ENCODE measurements around the gene ITGB7. TPM values are rescaled to one million over a fixed set of nuclear protein-coding genes. Genes with fewer than 3 reads are reported as not detected.

The ITGB7 gene
- total and polyA plus RNA-seq, 3 donors from 2014 or later = 0.24 to 3.7 (median 1.2) TPM

GRCh38 chr12:53185582-53186153 lies 21.4 kb downstream of the ITGB7 start:
- no peaks in the 10 kb centered on the region for H3K27me3 ChIP-seq
- DNase-seq = no peak
- no peak overlapping the region for H3K27ac ChIP-seq
- H3K4me1 ChIP-seq = peaks cover 27% of the 10 kb centered on the region
- intact Hi-C loops (cut with DNase I; ENCODE audit: low total_unique reads) = no loop called here
- H3K4me3 ChIP-seq = no peak overlapping the region
- H3K36me3 ChIP-seq (ENCODE audit: low read depth, missing control alignments) = peaks cover 3% of the 10 kb centered on the region
- TF ChIP-seq CTCF (IDR thresholded peaks at IDR 0.05) = no peak
- 97 to 99% methylated on average over 3 of the region's 3 CpGs for WGBS, 2 donors
- no peaks in the 10 kb centered on the region for H3K9me3 ChIP-seq

GRCh38 chr12:53184828-53185227 lies 22.2 kb downstream of the ITGB7 start:
- Histone ChIP-seq H3K36me3 (ENCODE audit: low read depth, missing control alignments) (peaks cover 3% of the 10 kb centered on the region), H3K27me3 (no peaks in the 10 kb centered on the region), H3K9me3 (no peaks in the 10 kb centered on the region), H3K4me1 (peaks cover 22% of the 10 kb centered on the region), H3K27ac (no peak overlapping the region), H3K4me3 (no peak overlapping the region)
- DNase-seq = no peak
- WGBS, 2 donors = 88 to 96% methylated on average over 5 to 6 of the region's 6 CpGs
- TF ChIP-seq POLR2A (IDR thresholded peaks at IDR 0.05) (no peak), CTCF (IDR thresholded peaks at IDR 0.05) (no peak)
- intact Hi-C loops (cut with DNase I; ENCODE audit: low total_unique reads) = no loop called here

DNA sequence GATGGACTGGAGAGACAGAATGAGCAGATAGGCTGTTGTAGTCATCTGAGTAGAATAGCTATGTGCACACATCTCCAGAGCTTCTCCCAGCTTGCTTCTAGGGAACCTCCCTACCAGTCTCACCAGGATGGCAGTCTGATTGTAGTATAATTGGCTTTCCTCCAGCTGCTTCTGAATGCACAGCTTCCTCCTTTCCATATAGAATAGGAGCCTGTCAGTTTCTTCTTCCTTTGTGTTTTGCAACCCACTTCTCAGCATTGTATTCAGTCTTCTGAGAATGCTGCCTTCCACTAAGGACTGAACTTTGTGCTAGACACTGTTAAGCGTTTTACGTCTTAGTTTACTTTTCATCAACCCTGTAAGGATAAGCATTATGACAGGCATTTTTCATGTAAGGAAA lies 24.1 kb downstream of the ITGB7 start:
- peaks cover 3% of the 10 kb centered on the region for H3K36me3 ChIP-seq (ENCODE audit: low read depth, missing control alignments)
- no peak overlapping the region for H3K27ac ChIP-seq
- DNase-seq = no peak
- no peaks in the 10 kb centered on the region for H3K27me3 ChIP-seq
- WGBS, 2 donors = 66 to 78% methylated on average over 2 of the region's 2 CpGs
- no peak for TF ChIP-seq CTCF (IDR thresholded peaks at IDR 0.05)
- no peak for TF ChIP-seq POLR2A (IDR thresholded peaks at IDR 0.05)
- no peaks in the 10 kb centered on the region for H3K9me3 ChIP-seq
- H3K4me1 ChIP-seq = peaks cover 24% of the 10 kb centered on the region
- intact Hi-C loops (cut with DNase I; ENCODE audit: low total_unique reads) = no loop called here
- no peak overlapping the region for H3K4me3 ChIP-seq

DNA sequence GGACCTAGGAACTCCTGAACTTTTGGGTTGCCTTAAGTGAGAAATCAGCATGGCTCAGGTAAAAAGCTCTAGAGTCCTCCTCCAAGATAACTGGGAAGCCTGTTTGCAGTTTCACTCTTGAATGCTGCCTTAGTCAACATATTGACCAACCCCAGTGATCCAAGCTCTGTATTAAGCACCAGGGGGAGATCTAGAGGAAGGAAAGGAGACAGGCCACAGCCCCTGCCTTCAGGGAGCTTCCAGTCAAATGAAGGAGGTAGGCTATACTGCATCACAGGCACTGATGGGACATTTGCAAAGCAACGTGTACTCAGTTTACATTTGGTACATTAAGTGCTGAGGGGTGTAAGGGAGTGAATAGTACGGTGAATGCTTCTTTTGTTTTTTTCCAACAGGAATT lies 25.1 kb downstream of the ITGB7 start:
- peaks cover 24% of the 10 kb centered on the region for H3K4me1 ChIP-seq
- intact Hi-C loops (cut with DNase I; ENCODE audit: low total_unique reads) = no loop called here

More for the DNA sequence above, 25.1 kb downstream of the ITGB7 start:
- no peak overlapping the region for H3K27ac ChIP-seq
- DNase-seq = no peak
- TF ChIP-seq CTCF (IDR thresholded peaks at IDR 0.05) (no peak), POLR2A (IDR thresholded peaks at IDR 0.05) (no peak)
- H3K9me3 ChIP-seq = no peaks in the 10 kb centered on the region
- 54 to 58% methylated on average over 2 of the region's 2 CpGs for WGBS, 2 donors
- peaks cover 3% of the 10 kb centered on the region for H3K36me3 ChIP-seq (ENCODE audit: low read depth, missing control alignments)
- peak overlapping the region in 1 of 2 donors; percentile 92 for H3K4me3 ChIP-seq
- H3K27me3 ChIP-seq = no peaks in the 10 kb centered on the region
